GM12878 (cell line): ENCODE data around the gene IL1RAPL1. TPM values are rescaled to one million over a fixed set of nuclear protein-coding genes. Genes with fewer than 3 reads are reported as not detected.

Source experiments
- ATAC-seq: fragments of 200-7000 bp; cut with Tn5 transposase; 3 replicates; pipeline ENCODE4 v1.9.1; 2020; ENCODE audit warnings: mild to moderate bottlenecking, moderate library complexity
- BruUV-seq: library from RNA; stranded (reverse); fragments of 400-500 nt; replicated peaks from 2 replicates; lab custom pipeline; 2021; lab: Mats Ljungman, UMichigan
- CTCF ChIA-PET: fragments of 300-600 bp; sonication (Branson Sonifier 250); formaldehyde crosslinking; extraction: SDS; loops from one replicate; lab custom pipeline; 2021; ENCODE audit warnings: inconsistent platforms; lab: Yijun Ruan, JAX
- POLR2A ChIA-PET: fragments of 350-600 bp; formaldehyde crosslinking; extraction: SDS; loops from one replicate; lab custom pipeline; 2021; ENCODE audit warnings: inconsistent platforms; lab: Charles Lee
- RAD21 ChIA-PET: fragments of 300-600 bp; sonication (Branson Sonifier 250); formaldehyde crosslinking; loops from one replicate; lab custom pipeline; 2023; ENCODE audit warnings: antibody characterized with exemption; ENCODE audit not compliant: unreplicated experiment; lab: Charles Lee
- SMC1A ChIA-PET: fragments of 300-600 bp; sonication (Branson Sonifier 250); formaldehyde crosslinking; loops from one replicate; lab custom pipeline; 2023; ENCODE audit not compliant: unreplicated experiment, uncharacterized antibody; lab: Charles Lee
- DNase-seq: peaks from one replicate; pipeline ENCODE4 v3.0.0-alpha.2; 2011; ENCODE audit warnings: low read depth, low spot score
- FAIRE-seq: peaks from 3 replicates; lab custom pipeline; 2011; peaks lifted over from hg19 to GRCh38; lab: Jason Lieb, UNC
- H2AFZ ChIP-seq: 2 replicates; pipeline ENCODE4 v1.6.0; 2011; ENCODE audit warnings: low read depth, low read length, control low read depth; ENCODE audit not compliant: control insufficient read depth
- H3K27ac ChIP-seq: 2 replicates; pipeline ENCODE4 v1.5.1; 2011; ENCODE audit warnings: control low read depth; ENCODE audit not compliant: control insufficient read depth, insufficient read depth
- H3K27me3 ChIP-seq, 2 experiments: replicated peaks in 1 of 2; 2 replicates each; pipeline versions ENCODE4 v1.6.0 to v1.6.1; 2011; ENCODE audit warnings: low read length in 1 of 2; ENCODE audit not compliant: control insufficient read depth in 2 of 2, insufficient read depth in 2 of 2
- H3K36me3 ChIP-seq, 2 experiments: 2 replicates each; pipeline ENCODE4 v1.5.1; 2011; ENCODE audit warnings: low read length in 1 of 2; ENCODE audit not compliant: control insufficient read depth in 2 of 2, insufficient read depth in 2 of 2
- H3K4me1 ChIP-seq: 2 replicates; pipeline ENCODE4 v1.6.1; 2011; ENCODE audit warnings: mild to moderate bottlenecking, low read length, moderate library complexity, mixed read lengths; ENCODE audit not compliant: control insufficient read depth, insufficient read depth
- H3K4me2 ChIP-seq: 2 replicates; pipeline ENCODE4 v1.6.0; 2011; ENCODE audit warnings: control low read depth; ENCODE audit not compliant: control insufficient read depth, insufficient read depth
- H3K4me3 ChIP-seq: fragments of 200-600 bp; sonication (generic); 2 replicates; pipeline ENCODE4 v1.5.1; 2016
- H3K79me2 ChIP-seq: 2 replicates; pipeline ENCODE4 v1.6.0; 2011; ENCODE audit warnings: low read length; ENCODE audit not compliant: control insufficient read depth, insufficient read depth
- H3K9ac ChIP-seq: 2 replicates; pipeline ENCODE4 v1.8.0; 2011; ENCODE audit warnings: low read length, control low read depth, mixed read lengths; ENCODE audit not compliant: control insufficient read depth, insufficient read depth
- H3K9me3 ChIP-seq: replicated peaks from 3 replicates; pipeline ENCODE4 v1.5.1; 2011; ENCODE audit warnings: mild to moderate bottlenecking, low read length; ENCODE audit not compliant: control insufficient read depth, insufficient read depth
- H4K20me1 ChIP-seq: 2 replicates; pipeline ENCODE4 v1.6.0; 2011; ENCODE audit not compliant: control insufficient read depth, insufficient read depth
- CUX1 ChIP-seq: IDR thresholded peaks from 2 replicates; pipeline ENCODE4 v1.6.1; 2012; ENCODE audit warnings: improper control_type of control experiment, low read depth, low read length; ENCODE audit not compliant: insufficient replicate concordance
- ETV6 ChIP-seq, 2 experiments: fragments of 450-650 bp in 1 of 2; IDR thresholded peaks in 1 of 2; conservative IDR thresholded peaks in 1 of 2; 2 replicates each; pipeline ENCODE4 v1.6.1; 2014; ENCODE audit warnings: antibody characterized with exemption in 1 of 2, borderline replicate concordance in 1 of 2, low read depth in 1 of 2, mild to moderate bottlenecking in 1 of 2, moderate library complexity in 1 of 2
- POLR2AphosphoS2 ChIP-seq: IDR thresholded peaks from 2 replicates; pipeline ENCODE4 v1.6.1; 2011; ENCODE audit warnings: low read depth, mild to moderate bottlenecking, low read length, improper control_type of control experiment, moderate library complexity
- POLR2AphosphoS5 ChIP-seq: IDR thresholded peaks from 2 replicates; pipeline ENCODE4 v1.6.1; 2011; ENCODE audit warnings: mild to moderate bottlenecking, low read length, inconsistent platforms
- WRNIP1 ChIP-seq: IDR thresholded peaks from 2 replicates; pipeline ENCODE4 v1.6.1; 2011; ENCODE audit warnings: low read depth, low read length, improper control_type of control experiment, borderline replicate concordance
- ZNF24 ChIP-seq: fragments of 450-650 bp; IDR thresholded peaks from 2 replicates; pipeline ENCODE4 v1.6.1; 2017; ENCODE audit warnings: antibody characterized with exemption, mild to moderate bottlenecking
- WGBS: methylation state at CpG from one replicate; pipeline ENCODE4 v1.1.6; 2016; ENCODE audit warnings: low lambda C conversion rate; ENCODE audit not compliant: insufficient replicate concordance, insufficient coverage; ENCODE audit errors: missing lambda C conversion rate; 5-methylcytosine and 5-hydroxymethylcytosine counted together
- in situ Hi-C: fragments of 300-500 bp; cut with MboI; formaldehyde crosslinking; loops from 9 replicates; pipeline ENCODE4 v1.14.3; 2018; ENCODE audit warnings: mixed read lengths
- intact Hi-C: fragments of 100-400 bp; cut with micrococcal nuclease; formaldehyde crosslinking; loops from one replicate; pipeline ENCODE4 v1.14.2; 2022; ENCODE audit not compliant: unreplicated experiment
- polyA plus RNA-seq, 11 experiments: library from polyadenylated mRNA; depleted of rRNA in 4 of 11; unstranded in 6 of 11; stranded (reverse) in 5 of 11; fragments of >200 nt; fragmentation: Nextera tagmentation in 4 of 11; fragmentation: Illumina TruSeq in 1 of 11; extraction: Ambion mirVana in 4 of 11; extraction: Trizol in 1 of 11; gene quantifications; 1 replicate in 1 of 11; 2 replicates in 10 of 11; pipeline versions ENCODE4 v1.2.1 to v1.2.3, GENCODE V29; 2011 to 2016; ENCODE audit warnings: inconsistent platforms in 2 of 11, missing spikeins in 2 of 11, low read depth in 1 of 11
- total RNA-seq, 4 experiments: library from RNA; depleted of rRNA in 3 of 4; stranded (reverse); fragments of >200 nt in 3 of 4; fragmentation: Illumina TruSeq in 1 of 4; extraction: Trizol in 1 of 4; gene quantifications; 2 replicates each; pipeline versions ENCODE4 v1.2.1 to v1.2.3, GENCODE V29; 2013 to 2021

IL1RAPL1 gene
- total and polyA plus RNA-seq, 10 of the 15 experiments (the other 5 are each of a cell fraction or from before 2014, with no cell fraction given), result not detected

GRCh38 chrX:29257521-29257920 lies 670.3 kb downstream of the IL1RAPL1 start:
- Histone ChIP-seq H3K9me3 (no peaks in the 10 kb centered on the region), H3K79me2 (no peaks in the 10 kb centered on the region), H3K4me3 (no peak overlapping the region), H3K4me1 (no peaks in the 10 kb centered on the region), H3K9ac (no peak overlapping the region), H3K36me3 (no peaks in the 10 kb centered on the region), H3K27me3 (no peaks in the 10 kb centered on the region), H3K27ac (no peak overlapping the region), H4K20me1 (no peaks in the 10 kb centered on the region), H3K4me2 (no peak overlapping the region), H2AFZ (no peak overlapping the region)
- intact Hi-C loops, result no loop called here
- no TSS peak for BruUV-seq
- CTCF ChIA-PET, result no interaction called here
- no peak for FAIRE-seq
- ATAC-seq, result no peak
- SMC1A ChIA-PET, result no interaction called here
- RAD21 ChIA-PET, result no interaction called here
- POLR2A ChIA-PET, result no interaction called here
- in situ Hi-C loops, result no loop called here
- TF ChIP-seq CUX1 (no peak), POLR2AphosphoS2 (no peak), WRNIP1 (no peak), ETV6 (conservative IDR thresholded peaks at IDR 0.05 in 1 of 2, IDR thresholded peaks at IDR 0.05 in 1 of 2; ENCODE audit: borderline replicate concordance in 1 of 2, low read depth in 1 of 2) (no peak), ZNF24 (no peak), POLR2AphosphoS5 (no peak)
- no peak for DNase-seq
- WGBS, result 29% methylated on average over 3 of the region's 3 CpGs
